Renal cortex interstitium (tissue), 11 donors: Measurements from ENCODE around the gene SCG2. TPM values are rescaled to one million over a fixed set of nuclear protein-coding genes. Genes with fewer than 3 reads are reported as not detected.
"Not testable (repeated sequence)": the region's sequence is repeated elsewhere in the genome, so short reads cannot be mapped to it uniquely, and the experiment has no call there.

Source experiments
- DNase-seq, 11 donors: peaks; one replicate each; pipeline ENCODE4 v3.0.0-alpha.2; 2013; ENCODE audit warnings: low read depth in 9 of 11, low spot score in 4 of 11; ENCODE audit errors: extremely low read depth in 1 of 11
- polyA plus RNA-seq, 3 donors: library from polyadenylated mRNA; unstranded; fragments of 120-200 nt; gene quantifications; one replicate each; pipeline ENCODE4 v1.2.1, GENCODE V29; 2013; ENCODE audit not compliant: insufficient read length in 3 of 3

Gene SCG2
- polyA plus RNA-seq, 3 donors = 0.37 to 0.89 (median 0.47) TPM

DNA sequence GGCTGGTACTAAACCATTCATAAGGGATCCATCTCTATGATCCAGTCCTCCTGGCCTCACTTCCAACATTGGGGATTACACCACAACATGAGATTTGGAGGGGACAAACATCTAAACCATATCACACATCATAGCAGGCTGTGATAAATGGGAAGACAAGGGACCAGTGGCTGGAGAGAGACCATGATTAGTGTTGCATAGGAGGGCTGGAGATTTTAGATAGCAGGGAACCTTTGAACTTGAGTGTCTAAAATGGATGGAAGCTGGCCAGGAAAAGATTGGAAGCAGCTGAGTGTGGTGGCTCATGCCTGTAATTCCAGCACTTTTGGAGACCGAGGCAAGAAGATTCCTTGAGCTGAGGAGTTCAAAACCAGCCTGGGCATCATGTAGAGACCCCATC is 12.4 kb upstream of the SCG2 start:
- no peak for DNase-seq

DNA sequence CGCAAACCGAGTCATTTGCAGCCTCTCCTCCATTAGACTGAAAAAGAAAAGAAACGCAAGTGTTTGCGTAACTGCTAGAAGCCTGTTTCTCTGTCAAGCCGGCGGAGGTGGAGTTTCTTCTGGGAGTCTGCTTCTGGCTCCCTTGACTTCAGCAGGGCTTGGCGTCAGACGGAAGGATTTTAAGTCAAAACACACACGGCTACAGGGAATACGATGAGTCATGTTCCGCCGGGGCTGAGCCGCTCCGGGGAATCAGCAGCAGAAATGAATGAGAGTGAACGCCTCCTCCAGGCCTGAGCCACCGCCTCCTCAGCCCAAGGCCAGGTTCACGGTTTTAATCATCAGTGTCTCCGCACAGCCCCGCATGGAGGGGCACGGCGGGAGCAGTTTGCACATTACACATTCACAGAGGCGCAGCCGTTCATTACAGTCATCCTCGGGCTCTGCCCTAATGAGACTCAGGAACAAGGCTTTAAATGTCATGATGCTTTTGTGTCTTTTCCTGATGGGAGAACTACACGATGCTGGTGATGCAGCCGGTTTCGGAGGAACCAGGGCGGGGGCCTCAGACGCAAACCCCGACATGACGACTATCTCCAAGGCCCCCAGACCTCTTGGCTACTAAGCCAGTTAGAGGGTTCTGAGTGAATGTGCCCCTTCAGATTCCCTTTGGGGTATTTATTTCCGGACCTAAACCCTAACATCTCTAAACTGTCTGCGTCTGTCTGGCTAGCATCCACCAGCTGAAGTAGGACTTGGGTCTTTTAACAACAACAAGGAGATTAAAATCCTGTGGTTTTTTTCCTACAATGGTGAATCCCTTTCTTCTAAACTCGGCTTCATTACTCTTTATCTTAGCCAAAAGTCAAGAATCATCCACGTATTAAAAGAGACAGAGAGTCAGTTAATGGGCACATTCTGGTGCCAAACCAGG is 11.1 kb upstream of the SCG2 start:
- DNase-seq = peak in 10 of 11 donors; percentile 29 to 72 (median 54)

DNA sequence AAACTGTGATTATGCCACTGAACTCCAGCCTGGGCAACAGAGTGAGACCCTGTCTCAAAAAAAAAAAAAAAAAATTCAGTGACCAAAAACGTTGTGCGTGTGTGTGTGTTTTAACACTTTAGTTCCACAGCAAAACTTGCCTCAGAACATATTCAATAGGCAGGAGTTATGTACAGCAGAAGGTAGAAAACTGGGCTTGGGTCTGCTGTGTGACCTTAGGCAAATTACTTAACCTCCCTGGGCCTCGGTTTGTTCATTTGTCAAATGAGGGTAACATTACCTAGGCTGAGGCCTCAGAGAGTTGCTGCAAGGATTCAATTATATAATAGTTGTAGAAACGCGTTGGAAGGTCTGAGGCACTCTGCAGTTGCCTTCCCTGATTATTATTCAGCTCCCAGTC is 10.3 kb upstream of the SCG2 start:
- DNase-seq = no peak

DNA sequence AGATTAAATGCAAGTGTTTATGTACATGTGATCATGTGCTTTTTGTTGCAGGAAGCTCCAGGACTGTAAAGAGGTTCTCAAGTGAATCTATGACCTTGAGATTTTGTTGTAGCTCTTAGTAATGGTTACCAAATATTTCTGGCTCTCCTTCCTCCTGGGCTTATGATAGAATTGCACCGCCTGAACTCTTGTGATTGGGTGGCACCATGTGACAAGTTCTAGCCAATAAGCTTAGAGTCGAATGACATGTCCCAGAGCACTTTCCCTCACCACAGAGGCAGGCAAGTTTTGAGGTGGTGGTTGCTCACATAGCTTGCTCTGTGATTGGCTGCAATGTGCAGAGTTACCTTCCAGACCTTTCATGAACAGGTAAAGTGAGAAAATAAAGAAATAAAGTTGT is 8.9 kb upstream of the SCG2 start:
- DNase-seq = no peak

DNA sequence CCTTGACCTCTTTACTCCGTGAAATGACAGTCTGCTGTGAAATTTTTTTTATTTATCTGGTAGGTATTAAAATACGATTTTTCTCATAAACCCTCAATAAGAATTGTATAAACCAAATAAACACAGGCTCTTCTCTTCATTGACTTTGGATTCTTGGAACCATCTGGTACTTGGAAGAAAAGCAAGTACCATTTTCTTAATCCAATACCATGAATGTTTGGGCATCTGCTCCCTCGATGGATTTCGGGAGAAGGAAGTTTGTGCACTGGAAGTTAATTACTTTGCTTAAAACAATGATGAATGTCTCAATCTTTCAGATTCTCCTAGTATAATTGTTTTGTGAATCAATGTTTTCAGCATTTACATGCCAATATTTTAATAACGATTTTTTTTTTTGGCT is 5.3 kb upstream of the SCG2 start:
- no peak for DNase-seq

DNA sequence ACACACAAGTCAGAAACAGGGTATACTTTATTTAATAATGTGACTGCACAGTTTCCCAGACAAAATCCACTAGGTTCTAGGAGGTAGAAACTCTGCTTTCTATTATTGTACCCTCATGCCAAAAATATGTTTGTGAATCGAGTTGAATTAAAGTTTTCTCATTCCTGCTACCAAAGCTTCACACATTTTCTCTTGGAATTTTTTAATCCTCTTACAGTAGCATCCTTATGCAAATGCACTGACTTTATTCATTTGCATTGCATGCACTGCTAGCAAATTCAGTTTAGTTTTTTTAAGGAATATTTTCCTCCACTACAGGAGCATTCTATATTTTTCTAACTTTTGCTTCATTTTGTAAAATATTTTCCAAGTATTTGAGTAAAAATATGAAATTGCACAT is 4.8 kb upstream of the SCG2 start:
- DNase-seq = no peak

DNA sequence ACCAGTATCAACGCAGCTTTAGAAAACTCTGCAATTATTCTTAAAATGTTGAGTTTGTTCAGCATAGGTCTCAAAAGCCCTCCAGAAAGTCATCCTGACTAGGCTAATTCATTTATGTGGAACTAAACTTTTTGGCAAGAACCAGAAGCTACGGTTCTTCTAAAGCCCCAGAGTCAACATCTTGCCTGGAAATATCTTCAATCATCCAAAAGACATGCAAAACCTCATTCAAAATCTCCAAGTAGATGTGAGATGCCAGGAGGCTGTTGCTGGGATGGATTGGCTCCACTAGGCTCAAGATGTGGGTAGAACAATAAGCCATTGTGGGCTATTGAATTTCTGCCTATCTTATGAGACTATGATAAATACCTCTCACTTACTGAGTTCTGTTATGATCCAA is 2.1 kb upstream of the SCG2 start:
- DNase-seq = no peak

DNA sequence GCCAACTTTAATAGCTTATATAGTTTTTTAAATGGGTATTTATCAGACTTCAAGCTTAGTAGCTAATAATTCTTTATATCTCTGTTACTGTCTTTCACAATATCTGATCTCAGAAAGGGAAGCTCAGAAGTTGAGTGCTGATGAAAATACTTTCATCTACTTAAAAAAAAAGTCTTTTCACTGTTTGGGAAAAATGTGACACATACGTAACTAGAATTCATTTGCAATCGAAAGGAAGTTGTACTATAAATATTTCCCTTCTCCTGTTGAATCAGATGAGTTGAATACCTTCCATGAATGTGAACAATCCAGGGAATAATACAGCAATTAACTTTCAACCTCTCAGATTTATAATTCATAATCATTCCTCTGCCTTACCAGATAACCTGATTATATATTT is 811 bp upstream of the SCG2 start:
- no peak for DNase-seq

DNA sequence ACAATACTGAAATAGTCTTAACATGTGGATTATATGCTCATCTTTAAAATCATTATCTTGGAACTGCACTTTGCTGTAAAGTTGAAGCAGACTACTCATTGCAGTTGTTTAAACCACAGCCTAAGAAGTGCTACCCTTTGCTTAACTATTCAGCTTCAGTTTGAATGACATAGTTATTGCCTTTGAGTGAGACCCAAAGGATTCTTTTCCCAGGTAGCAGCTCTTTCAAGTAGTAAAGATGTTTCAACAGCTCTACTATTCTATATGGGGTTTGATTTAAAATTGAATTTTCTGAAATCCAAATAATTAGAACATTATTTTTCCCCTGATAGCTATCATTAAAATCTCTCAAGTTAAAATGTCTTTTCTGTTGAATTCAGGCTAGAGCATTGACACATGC is 1.1 kb downstream of the SCG2 start:
- no peak for DNase-seq

DNA sequence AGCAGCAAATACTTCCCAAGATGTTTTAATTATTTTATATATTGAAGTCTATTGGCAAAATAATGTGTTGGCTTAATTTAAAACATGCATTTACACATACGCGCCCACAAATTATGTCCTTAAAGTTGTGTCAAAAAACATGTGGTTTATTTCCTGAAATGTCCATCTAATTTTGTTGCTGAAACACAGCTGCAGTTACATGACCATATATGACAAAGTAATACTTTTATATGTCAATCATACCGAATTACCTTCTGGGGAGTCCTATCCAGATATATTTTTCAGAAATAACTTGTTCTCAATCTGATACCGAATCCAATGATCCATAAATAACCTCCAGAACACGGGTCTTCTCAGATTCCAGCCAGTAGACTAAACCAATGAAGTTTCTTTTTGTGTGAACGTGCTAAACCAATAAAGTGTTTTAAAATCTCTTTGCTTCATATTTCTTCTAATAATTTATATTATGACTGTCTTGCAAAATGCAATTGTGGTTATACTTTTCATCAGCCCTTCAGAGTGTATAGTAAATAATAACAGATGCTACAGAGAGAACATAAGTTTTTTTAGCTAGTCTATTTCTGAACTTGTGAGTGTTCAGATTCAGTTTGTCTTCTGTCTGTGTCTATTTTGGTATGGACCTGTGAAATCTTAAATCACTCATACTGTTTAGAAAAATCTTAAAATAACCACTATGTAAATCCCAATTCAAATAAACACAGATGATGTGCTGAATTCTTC is 2.4 kb downstream of the SCG2 start:
- DNase-seq = no peak

DNA sequence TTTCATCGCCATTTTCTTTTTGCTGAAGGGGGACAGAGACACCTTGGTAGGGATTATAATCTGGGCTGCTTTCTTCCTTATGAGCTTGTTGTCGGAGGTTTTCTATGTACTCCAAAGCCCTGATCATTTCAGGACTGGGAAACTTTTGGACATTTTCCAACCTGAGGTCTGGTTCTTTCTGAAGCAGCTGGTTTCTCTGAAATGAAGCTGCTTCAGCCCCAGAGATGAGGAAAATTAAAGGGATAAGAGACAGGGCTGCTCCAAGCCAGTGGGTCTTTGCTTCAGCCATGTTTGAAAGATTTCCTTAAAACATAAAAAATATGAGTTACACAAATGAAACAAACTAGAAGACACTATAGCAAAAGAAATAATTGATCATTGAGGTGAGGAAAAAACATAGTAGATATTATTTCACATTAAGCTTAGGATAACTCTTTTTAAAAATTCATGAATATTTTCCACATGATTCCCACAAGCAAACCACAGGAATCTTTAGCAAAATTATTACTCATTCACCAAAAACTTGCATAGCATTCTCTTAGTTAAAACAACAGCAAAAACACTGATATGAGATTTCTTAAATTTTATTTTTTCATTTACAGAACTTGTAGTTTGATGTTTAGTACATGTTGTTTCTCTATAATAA is 3.0 kb downstream of the SCG2 start:
- no peak for DNase-seq

DNA sequence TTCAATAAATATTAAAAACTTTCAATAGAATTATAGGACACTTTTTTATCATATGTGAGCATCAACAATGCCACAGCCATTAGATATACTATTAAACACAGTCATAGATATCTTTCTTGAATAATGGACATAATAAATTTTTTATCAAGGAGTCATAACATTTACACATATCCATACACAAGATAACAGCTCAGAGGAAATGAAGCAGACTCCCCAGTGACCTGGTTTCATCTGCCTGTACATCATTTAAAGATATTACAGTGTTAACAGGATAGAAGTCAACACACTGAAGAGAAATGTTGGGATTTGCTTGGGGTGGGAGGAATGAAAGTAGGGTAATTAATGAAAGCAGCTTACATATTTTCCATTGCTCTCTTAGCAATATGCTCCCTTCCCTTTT is 5.1 kb downstream of the SCG2 start:
- no peak for DNase-seq

DNA sequence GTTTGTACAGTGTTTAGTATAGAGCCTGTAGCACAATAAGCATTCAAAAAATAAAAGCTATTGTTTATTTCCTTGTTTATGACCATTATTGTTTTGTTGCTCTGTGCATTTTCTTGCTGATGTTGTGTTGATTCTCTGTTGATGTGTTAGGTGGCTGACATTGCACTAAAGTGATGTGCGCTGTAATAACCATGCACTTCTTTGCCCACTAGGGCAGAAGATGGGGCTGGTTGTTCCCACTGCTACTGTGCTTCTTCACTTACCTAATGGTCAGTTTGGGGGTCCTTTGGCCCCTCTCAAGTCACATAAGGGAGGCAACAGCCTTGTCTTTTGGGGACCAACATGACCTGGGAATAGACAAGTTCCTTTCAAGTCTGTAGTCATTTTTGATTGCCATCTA is 6.0 kb downstream of the SCG2 start:
- no peak for DNase-seq

DNA sequence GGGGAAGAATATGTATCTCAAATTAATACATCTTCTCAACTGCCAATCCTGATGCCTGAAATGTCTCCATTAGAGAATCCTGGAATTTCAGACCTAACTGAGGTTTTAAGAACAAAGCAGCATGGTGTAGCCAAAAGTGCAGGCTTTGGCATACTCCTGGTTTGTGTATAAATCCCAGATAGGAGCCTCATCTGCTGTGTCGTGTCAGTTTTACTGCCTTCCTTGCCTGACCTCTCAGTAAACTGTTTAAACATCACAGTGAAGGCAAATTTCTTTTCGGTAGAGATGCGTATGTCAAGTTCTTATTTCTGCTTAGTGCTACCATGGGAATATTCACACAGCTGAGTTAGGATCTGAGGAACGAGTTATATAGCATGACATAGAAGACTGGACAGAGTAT is 7.3 kb downstream of the SCG2 start:
- no peak for DNase-seq

DNA sequence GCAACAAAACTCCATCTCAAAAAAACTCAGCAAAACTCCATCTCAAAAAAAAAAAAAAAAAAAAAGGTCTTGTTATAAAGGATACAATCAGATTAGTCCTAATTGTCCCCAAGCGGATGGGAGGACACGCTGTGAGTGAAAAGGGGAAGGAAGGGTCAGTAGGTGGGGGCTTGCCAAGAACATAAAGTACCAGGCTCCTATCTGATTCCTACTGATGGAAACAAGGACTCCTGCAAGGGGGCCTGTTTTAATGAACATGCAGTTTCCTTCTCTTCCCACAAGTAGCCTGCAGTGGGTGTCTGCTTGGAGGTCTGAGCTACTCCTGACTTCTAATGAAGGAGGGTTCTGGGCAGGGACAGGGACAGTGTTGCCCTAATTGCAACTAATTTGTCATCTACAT is 7.9 kb downstream of the SCG2 start:
- no peak for DNase-seq

DNA sequence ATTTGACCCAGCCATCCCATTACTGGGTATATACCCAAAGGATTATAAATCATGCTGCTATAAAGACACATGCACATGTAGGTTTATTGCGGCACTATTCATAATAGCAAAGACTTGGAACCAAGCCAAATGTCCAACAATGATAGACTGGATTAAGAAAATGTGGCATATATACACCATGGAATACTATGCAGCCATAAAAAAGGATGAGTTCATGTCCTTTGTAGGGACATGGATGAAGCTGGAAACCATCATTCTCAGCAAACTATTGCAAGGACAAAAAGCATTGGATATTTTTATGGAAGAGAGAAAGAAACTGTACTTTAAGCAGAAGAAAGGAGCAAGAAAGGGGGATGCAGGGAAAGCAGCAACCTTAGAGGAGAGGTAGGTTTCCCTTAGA is 9.5 kb downstream of the SCG2 start:
- not testable (repeated sequence) for DNase-seq

DNA sequence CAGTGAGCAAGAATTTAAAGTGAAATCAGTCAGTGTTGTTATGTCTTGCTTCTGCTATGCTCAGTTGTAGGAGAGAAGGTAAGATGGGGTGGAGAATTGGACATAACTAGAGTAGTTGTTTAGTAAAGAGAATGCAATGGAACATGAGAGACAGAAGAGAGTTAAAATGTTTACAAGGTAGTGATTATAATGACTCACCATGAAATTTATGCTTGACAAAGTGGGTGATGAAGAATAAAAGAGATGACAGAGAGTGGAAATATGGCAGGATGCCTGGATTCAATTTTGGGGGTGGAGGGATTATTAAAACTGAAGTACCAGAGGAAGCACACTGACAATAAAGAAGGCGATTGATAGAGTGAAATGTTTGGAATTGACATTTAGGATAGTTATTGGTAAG is 10.6 kb downstream of the SCG2 start:
- DNase-seq = no peak

DNA sequence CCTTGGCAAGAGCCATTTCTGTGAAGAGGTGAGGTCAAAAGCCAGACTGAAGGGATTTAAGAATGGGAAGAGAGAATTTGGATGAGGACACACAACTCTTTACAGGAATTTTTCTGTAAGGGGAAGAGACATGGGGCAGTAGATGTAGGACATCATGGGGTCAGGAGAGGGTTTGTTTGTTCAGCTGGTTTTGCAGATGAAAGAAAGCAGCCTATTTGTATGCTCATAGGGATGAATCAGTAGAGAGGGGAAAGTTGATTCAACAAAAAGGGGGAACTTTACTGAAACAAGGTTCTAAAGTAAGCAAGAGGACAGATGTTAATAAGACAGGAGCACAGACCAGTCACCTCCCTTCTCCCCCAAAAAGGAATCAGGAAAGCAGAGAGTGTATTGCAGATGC is 11.2 kb downstream of the SCG2 start:
- DNase-seq = no peak

DNA sequence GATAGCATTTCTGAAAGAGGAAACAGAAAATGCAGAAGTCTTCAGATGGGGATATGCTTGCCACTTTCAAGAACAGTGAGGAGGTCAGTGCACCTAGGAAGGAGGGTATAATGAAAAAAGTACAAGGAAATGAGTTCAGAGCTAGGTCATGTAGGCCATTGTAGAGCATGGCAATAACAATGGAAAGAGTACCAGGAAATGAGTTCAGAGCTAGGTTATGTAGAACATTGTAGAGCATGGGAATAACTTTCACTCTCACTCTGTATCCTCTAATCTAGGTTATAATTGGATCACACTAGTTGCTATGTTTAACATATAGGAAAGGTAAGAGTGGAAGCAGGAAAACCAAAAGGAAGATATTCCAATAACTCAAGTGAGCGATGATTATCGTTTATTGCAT is 12.3 kb downstream of the SCG2 start:
- no peak for DNase-seq

DNA sequence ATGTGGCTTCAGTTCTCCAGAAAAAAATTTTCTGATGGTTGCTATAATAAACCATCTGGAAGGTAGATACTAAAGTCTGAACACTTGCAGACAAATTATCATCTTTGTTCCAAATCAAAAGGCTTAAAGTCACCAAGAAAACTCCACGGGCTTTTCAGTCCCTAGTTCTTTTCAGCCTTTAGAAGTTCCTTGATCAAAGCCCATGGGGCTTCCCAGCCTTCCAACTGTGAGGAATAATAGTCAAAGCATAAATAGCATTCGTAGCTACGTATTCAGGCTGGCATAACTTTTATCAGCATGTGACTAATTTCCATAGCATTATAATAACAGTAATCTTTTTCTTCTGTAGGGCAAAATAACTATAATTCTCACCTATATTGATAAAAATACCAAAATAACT is 13.9 kb downstream of the SCG2 start:
- no peak for DNase-seq
